HG03442 (cell line): ENCODE measurements around the gene OPA1.
A peak's percentile ranks its signal among the peaks of the same experiment; 100 is the strongest.

ENCODE experiments used
- ATAC-seq: cut with Tn5 transposase; IDR thresholded peaks from one replicate; pipeline ENCODE4 v1.9.1; 2021; ENCODE audit warnings: mild to moderate bottlenecking, moderate library complexity; ENCODE audit not compliant: unreplicated experiment

The OPA1 gene

GRCh38 chr3:193734737-193735366, 141.8 kb downstream of the OPA1 start:
- no peak for ATAC-seq

- ATAC-seq: no peak
Measured at GRCh38 chr3:193735850-193736249, 142.8 kb downstream of the OPA1 start.

- no peak for ATAC-seq
Measured at GRCh38 chr3:193736616-193737015, 143.6 kb downstream of the OPA1 start.

GRCh38 chr3:193737191-193737751, 144.3 kb downstream of the OPA1 start:
- no peak for ATAC-seq

GRCh38 chr3:193742628-193743027, 149.6 kb downstream of the OPA1 start:
- no peak for ATAC-seq

DNA sequence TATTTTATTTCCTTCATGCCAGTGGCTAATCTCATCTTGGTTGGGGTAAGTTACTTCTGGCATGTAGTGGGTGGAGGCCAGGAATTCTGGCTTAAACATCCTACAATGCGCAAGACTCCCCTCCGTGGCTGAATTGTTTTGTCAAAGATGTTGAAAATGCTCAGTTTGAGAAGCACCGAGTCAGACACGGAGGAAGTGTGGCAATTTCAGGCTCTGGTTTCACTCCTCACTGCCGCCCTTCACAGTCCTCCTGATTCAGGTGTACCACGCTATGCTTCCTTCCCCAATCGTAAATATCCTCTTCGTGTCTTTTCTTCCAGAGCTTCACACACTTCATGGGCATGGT, 150.7 kb downstream of the OPA1 start:
- peak; percentile 66 for ATAC-seq

DNA sequence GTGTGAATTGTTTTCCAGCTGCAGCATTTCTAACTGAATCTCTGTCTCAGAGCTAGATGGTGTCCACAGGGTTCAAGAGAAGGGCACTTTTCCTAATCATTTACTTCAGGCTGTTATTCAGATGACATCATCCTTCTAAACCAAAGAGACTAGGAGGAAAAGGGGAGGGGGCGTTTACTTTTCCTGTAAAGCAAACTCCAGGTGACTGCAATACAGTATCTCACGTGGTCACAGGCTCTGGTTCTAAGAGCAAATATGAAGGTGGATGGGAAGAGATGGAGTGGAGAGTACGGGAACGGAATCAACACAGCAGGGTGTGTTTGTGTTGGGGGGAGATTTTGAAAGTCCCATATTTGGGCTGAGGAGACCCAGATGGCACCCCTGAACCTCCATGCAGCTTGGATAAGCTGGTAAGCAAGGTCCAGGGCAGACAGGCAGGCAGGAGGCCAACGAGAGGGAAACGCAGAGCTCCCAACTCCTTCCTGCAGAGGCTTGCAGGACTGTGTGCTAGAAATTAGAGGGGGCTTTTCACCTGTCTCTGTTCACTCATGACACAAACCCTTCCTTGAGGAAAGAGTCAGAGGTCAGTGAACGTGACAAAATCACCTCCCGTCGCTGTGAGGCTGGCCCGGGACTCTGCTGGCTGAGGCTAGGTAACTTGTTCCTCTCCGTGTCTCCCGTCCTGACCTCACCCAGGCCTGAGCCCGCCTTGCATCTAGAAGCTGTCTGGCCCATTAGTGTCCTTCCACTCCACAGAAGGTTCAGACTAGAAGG, 151.2 kb downstream of the OPA1 start:
- ATAC-seq: peak; percentile 3

DNA sequence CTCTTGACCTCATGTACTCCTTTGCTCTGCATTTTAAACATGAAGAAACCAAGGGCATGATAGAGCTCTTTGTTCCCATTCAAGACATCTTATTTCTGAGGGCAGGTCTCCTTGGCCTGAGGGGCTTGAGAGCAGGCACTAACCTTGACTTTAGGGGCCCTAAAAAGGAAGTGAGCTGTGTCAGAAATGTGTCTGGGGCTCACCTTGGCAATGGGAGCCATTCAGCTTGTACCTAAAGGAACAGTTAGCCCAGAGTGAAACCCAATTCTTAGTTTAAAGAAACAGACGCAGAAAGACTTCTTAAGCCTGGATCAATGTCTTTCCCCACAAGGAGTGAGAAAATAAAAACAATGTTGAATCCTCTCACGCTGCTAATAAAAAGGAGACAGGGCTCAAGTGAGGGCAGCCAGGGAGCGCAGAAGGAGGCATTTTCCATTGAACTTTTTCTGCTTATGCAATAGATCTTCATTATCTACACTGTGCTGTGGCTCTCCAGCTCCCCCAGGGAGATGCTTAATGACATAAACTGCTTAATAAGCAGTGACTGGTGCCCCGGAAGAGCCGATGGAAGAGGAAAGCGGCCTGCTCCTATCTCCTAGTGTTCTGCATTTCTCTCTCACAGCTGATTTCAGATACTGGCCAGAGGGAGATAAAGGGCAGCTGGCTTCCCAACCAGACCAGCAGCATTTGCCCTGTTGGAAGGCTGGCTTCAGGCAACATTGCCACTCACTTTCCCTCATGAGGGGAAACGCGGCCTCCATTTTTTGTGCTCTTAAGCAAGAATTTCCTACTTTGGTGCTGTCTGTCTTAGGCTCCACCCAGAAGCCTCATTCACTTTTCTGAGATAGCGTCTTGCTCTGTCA, 152.0 kb downstream of the OPA1 start:
- no peak for ATAC-seq

GRCh38 chr3:193746832-193747231, 153.8 kb downstream of the OPA1 start:
- ATAC-seq: no peak
